CD8-positive, alpha-beta memory T cell (primary cell): ENCODE results near the gene ZNRF1. TPM values are rescaled to one million over a fixed set of nuclear protein-coding genes. Genes with fewer than 3 reads are reported as not detected.
A peak's percentile ranks its signal among the peaks of the same experiment; 100 is the strongest.

Source experiments
- CTCF ChIA-PET: fragments of 350-600 bp; sonication (Branson Sonifier 250); formaldehyde crosslinking; loops from one replicate; lab custom pipeline; 2021; ENCODE audit warnings: antibody characterized with exemption; lab: Charles Lee
- POLR2A ChIA-PET: fragments of 350-600 bp; sonication (Branson Sonifier 250); formaldehyde crosslinking; loops from one replicate; lab custom pipeline; 2021; ENCODE audit warnings: antibody characterized with exemption; lab: Charles Lee
- DNase-seq, 5 donors: peaks; one replicate each; pipeline versions ENCODE4 v3.0.0 to v3.0.0-alpha.2; 2020 to 2022; ENCODE audit warnings: mixed read lengths in 1 of 5
- H3K27ac ChIP-seq: one replicate; pipeline ENCODE4 v1.7.0; 2013; ENCODE audit warnings: low read depth, mild to moderate bottlenecking, low read length, moderate library complexity
- H3K27me3 ChIP-seq: 2 replicates; pipeline ENCODE4 v1.7.0; 2013; ENCODE audit warnings: low read length, mild to moderate bottlenecking; ENCODE audit not compliant: insufficient read depth, poor library complexity, severe bottlenecking
- H3K36me3 ChIP-seq: 2 replicates; pipeline ENCODE4 v1.7.0; 2013; ENCODE audit warnings: mild to moderate bottlenecking, low read length, moderate library complexity; ENCODE audit not compliant: insufficient read depth
- H3K4me1 ChIP-seq: 2 replicates; pipeline ENCODE4 v1.7.0; 2013; ENCODE audit warnings: mild to moderate bottlenecking, low read length, moderate library complexity; ENCODE audit not compliant: insufficient read depth
- H3K4me3 ChIP-seq: 2 replicates; pipeline ENCODE4 v1.7.0; 2013; ENCODE audit warnings: mild to moderate bottlenecking, low read length
- H3K9me3 ChIP-seq: 2 replicates; pipeline ENCODE4 v1.7.0; 2013; ENCODE audit warnings: mild to moderate bottlenecking, low read length
- H3K27ac Mint-ChIP-seq, 8 donors: one replicate each; pipeline ENCODE4 v1.8.0; 2020 to 2021; ENCODE audit warnings: mixed read lengths in 8 of 8, mild to moderate bottlenecking in 6 of 8, inconsistent platforms in 3 of 8, moderate library complexity in 3 of 8
- H3K27me3 Mint-ChIP-seq, 2 donors: one replicate each; pipeline ENCODE4 v1.8.0; 2020 to 2021; ENCODE audit warnings: mixed read lengths in 2 of 2, mild to moderate bottlenecking in 1 of 2, moderate library complexity in 1 of 2
- H3K36me3 Mint-ChIP-seq, 3 donors: one replicate each; pipeline ENCODE4 v1.8.0; 2020 to 2021; ENCODE audit warnings: mixed read lengths in 3 of 3, inconsistent platforms in 1 of 3, mild to moderate bottlenecking in 1 of 3
- H3K4me1 Mint-ChIP-seq, 3 donors: one replicate each; pipeline ENCODE4 v1.8.0; 2020 to 2021; ENCODE audit warnings: mixed read lengths in 3 of 3, inconsistent platforms in 1 of 3, mild to moderate bottlenecking in 1 of 3
- H3K4me3 Mint-ChIP-seq, 7 donors: one replicate each; pipeline ENCODE4 v1.8.0; 2020 to 2021; ENCODE audit warnings: mixed read lengths in 7 of 7, mild to moderate bottlenecking in 6 of 7, moderate library complexity in 4 of 7, inconsistent platforms in 2 of 7
- H3K9me3 Mint-ChIP-seq, 5 donors: one replicate each; pipeline ENCODE4 v1.8.0; 2020 to 2022; ENCODE audit warnings: mixed read lengths in 5 of 5, mild to moderate bottlenecking in 3 of 5, moderate library complexity in 2 of 5, inconsistent platforms in 1 of 5
- polyA plus RNA-seq: library from polyadenylated mRNA; unstranded; fragments of 300-500 nt; fragmentation: Illumina TruSeq; gene quantifications from one replicate; pipeline ENCODE4 v1.2.3, GENCODE V29; 2021
- total RNA-seq, 2 experiments: library from RNA; stranded (reverse); gene quantifications; one replicate each; pipeline ENCODE4 v1.2.3, GENCODE V29; 2021

The ZNRF1 gene
- 10 to 100 TPM; 10.8 to 14.1 TPM for total RNA-seq
- polyA plus RNA-seq = 2.2 TPM

- H3K27me3 ChIP-seq = no peaks in the 10 kb centered on the region
- Mint-ChIP-seq H3K27me3 (peaks cover 6 to 7% of the 10 kb centered on the region in 2 donors), H3K4me3 (peak within 1 kb of the TSS; percentile 87 to 94 (median 89)), H3K27ac (peak within 1 kb of the TSS; percentile 59 to 91 (median 85)), H3K4me1 (peaks cover 14 to 19% (median 17%) of the 10 kb centered on the region in 3 donors), H3K9me3 (no peaks in the 10 kb centered on the region), H3K36me3 (peaks cover 0 to 5% (median 2%) of the 10 kb centered on the region in 3 donors)
- ChIA-PET CTCF (interaction anchor here (0.8 to 2.5 kb wide), 19 partner anchors 8 to 149 kb away, joined by 3 to 31 read pairs (median 6); partner anchors contain the start of genes LDHD, WDR59 and ZFP1), POLR2A (interaction anchor here (0.8 to 2.3 kb wide), 3 partner anchors 14 to 113 kb away, joined by 3 to 11 read pairs (median 9); partner anchors contain the start of gene WDR59)
- H3K4me1 ChIP-seq = peaks cover 15% of the 10 kb centered on the region
- H3K9me3 ChIP-seq = no peaks in the 10 kb centered on the region
- peak; percentile 66 to 82 (median 71) for DNase-seq
- no peak within 1 kb of the TSS for H3K27ac ChIP-seq
- peak within 1 kb of the TSS; percentile 28 for H3K4me3 ChIP-seq
- no peaks in the 10 kb centered on the region for H3K36me3 ChIP-seq
Measured at GRCh38 chr16:74998481-74999218, at the start of gene ZNRF1. ZNRF1 (plus strand) TSS chr16:74999024; CDS start chr16:74999672, 648 bp downstream.

GRCh38 chr16:74949309-74949708, 49.5 kb upstream of the ZNRF1 start:
- no peak for DNase-seq
- Histone ChIP-seq H3K36me3 (peaks cover 13% of the 10 kb centered on the region), H3K27ac (no peak overlapping the region), H3K9me3 (no peaks in the 10 kb centered on the region), H3K27me3 (no peaks in the 10 kb centered on the region), H3K4me1 (no peaks in the 10 kb centered on the region), H3K4me3 (no peak overlapping the region)
- ChIA-PET POLR2A (no interaction called here), CTCF (no interaction called here)
- Mint-ChIP-seq H3K4me1 (peaks cover 0 to 5% (median 0%) of the 10 kb centered on the region in 3 donors), H3K36me3 (peaks cover 0 to 79% (median 32%) of the 10 kb centered on the region in 3 donors), H3K4me3 (no peak overlapping the region), H3K27ac (peak overlapping the region in 3 of 8 donors; percentile 34 to 76 (median 40)), H3K9me3 (no peaks in the 10 kb centered on the region), H3K27me3 (peaks cover 0 to 2% of the 10 kb centered on the region in 2 donors)

- no peaks in the 10 kb centered on the region for H3K9me3 ChIP-seq
- no peak overlapping the region for H3K4me3 Mint-ChIP-seq
- no peak for DNase-seq
- peaks cover 6 to 81% (median 34%) of the 10 kb centered on the region in 3 donors for H3K36me3 Mint-ChIP-seq
- H3K27me3 Mint-ChIP-seq = peaks cover 0 to 2% of the 10 kb centered on the region in 2 donors
- H3K4me1 Mint-ChIP-seq = peaks cover 0 to 5% (median 0%) of the 10 kb centered on the region in 3 donors
- peaks cover 22% of the 10 kb centered on the region for H3K36me3 ChIP-seq
- no peaks in the 10 kb centered on the region for H3K9me3 Mint-ChIP-seq
- ChIA-PET CTCF (no interaction called here), POLR2A (no interaction called here)
- no peak overlapping the region for H3K27ac ChIP-seq
- H3K27me3 ChIP-seq = no peaks in the 10 kb centered on the region
- H3K27ac Mint-ChIP-seq = peak overlapping the region in 1 of 8 donors; percentile 57
- H3K4me1 ChIP-seq = no peaks in the 10 kb centered on the region
- no peak overlapping the region for H3K4me3 ChIP-seq
Measured at GRCh38 chr16:74950511-74950910, 48.3 kb upstream of the ZNRF1 start.

- DNase-seq = no peak
- Histone ChIP-seq H3K4me3 (no peak overlapping the region), H3K27ac (no peak overlapping the region), H3K4me1 (no peaks in the 10 kb centered on the region), H3K27me3 (no peaks in the 10 kb centered on the region), H3K9me3 (no peaks in the 10 kb centered on the region), H3K36me3 (peaks cover 29% of the 10 kb centered on the region)
- no peak overlapping the region for H3K4me3 Mint-ChIP-seq
- H3K27ac Mint-ChIP-seq = no peak overlapping the region
- H3K4me1 Mint-ChIP-seq = peaks cover 0 to 5% (median 0%) of the 10 kb centered on the region in 3 donors
- ChIA-PET POLR2A (no interaction called here), CTCF (no interaction called here)
- peaks cover 0 to 2% of the 10 kb centered on the region in 2 donors for H3K27me3 Mint-ChIP-seq
- no peaks in the 10 kb centered on the region for H3K9me3 Mint-ChIP-seq
- peaks cover 6 to 84% (median 36%) of the 10 kb centered on the region in 3 donors for H3K36me3 Mint-ChIP-seq
Measured at GRCh38 chr16:74951206-74951605, 47.6 kb upstream of the ZNRF1 start.

- H3K4me3 Mint-ChIP-seq = no peak overlapping the region
- ChIA-PET POLR2A (no interaction called here), CTCF (no interaction called here)
- H3K4me1 ChIP-seq = no peaks in the 10 kb centered on the region
- peaks cover 6 to 84% (median 37%) of the 10 kb centered on the region in 3 donors for H3K36me3 Mint-ChIP-seq
- no peaks in the 10 kb centered on the region for H3K9me3 Mint-ChIP-seq
- H3K27me3 ChIP-seq = no peaks in the 10 kb centered on the region
- peak overlapping the region in 3 of 8 donors; percentile 5 to 36 (median 14) for H3K27ac Mint-ChIP-seq
- peaks cover 0 to 5% (median 0%) of the 10 kb centered on the region in 3 donors for H3K4me1 Mint-ChIP-seq
- H3K27me3 Mint-ChIP-seq = peaks cover 0 to 2% of the 10 kb centered on the region in 2 donors
- no peak overlapping the region for H3K27ac ChIP-seq
- peaks cover 33% of the 10 kb centered on the region for H3K36me3 ChIP-seq
- H3K4me3 ChIP-seq = no peak overlapping the region
- no peaks in the 10 kb centered on the region for H3K9me3 ChIP-seq
- DNase-seq = no peak
Measured at GRCh38 chr16:74951681-74952080, 47.1 kb upstream of the ZNRF1 start.

GRCh38 chr16:74954763-74955162, 44.1 kb upstream of the ZNRF1 start:
- Mint-ChIP-seq H3K4me3 (no peak overlapping the region), H3K27ac (peak overlapping the region in 3 of 8 donors; percentile 42 to 87 (median 77)), H3K9me3 (no peaks in the 10 kb centered on the region), H3K4me1 (peaks cover 0 to 6% (median 2%) of the 10 kb centered on the region in 3 donors), H3K36me3 (peaks cover 6 to 80% (median 32%) of the 10 kb centered on the region in 3 donors), H3K27me3 (peaks cover 0 to 2% of the 10 kb centered on the region in 2 donors)
- ChIA-PET POLR2A (no interaction called here), CTCF (no interaction called here)
- H3K4me1 ChIP-seq = no peaks in the 10 kb centered on the region
- H3K36me3 ChIP-seq = peaks cover 30% of the 10 kb centered on the region
- H3K4me3 ChIP-seq = no peak overlapping the region
- H3K27ac ChIP-seq = no peak overlapping the region
- H3K27me3 ChIP-seq = no peaks in the 10 kb centered on the region
- H3K9me3 ChIP-seq = no peaks in the 10 kb centered on the region
- no peak for DNase-seq

GRCh38 chr16:74973304-74973703, 25.5 kb upstream of the ZNRF1 start:
- no peak for DNase-seq
- H3K27ac Mint-ChIP-seq = no peak overlapping the region
- Histone ChIP-seq H3K27ac (no peak overlapping the region), H3K36me3 (no peaks in the 10 kb centered on the region), H3K9me3 (no peaks in the 10 kb centered on the region), H3K27me3 (no peaks in the 10 kb centered on the region), H3K4me3 (no peak overlapping the region), H3K4me1 (no peaks in the 10 kb centered on the region)
- H3K9me3 Mint-ChIP-seq = no peaks in the 10 kb centered on the region
- POLR2A ChIA-PET = no interaction called here
- peaks cover 6 to 11% (median 7%) of the 10 kb centered on the region in 3 donors for H3K4me1 Mint-ChIP-seq
- H3K27me3 Mint-ChIP-seq = no peaks in the 10 kb centered on the region
- peaks cover 0 to 26% (median 2%) of the 10 kb centered on the region in 3 donors for H3K36me3 Mint-ChIP-seq
- no peak overlapping the region for H3K4me3 Mint-ChIP-seq
- CTCF ChIA-PET = interaction anchor here (0.8 kb wide), 1 partner anchor 138 kb away, joined by 3 read pairs; no protein-coding TSS in a partner anchor

- Histone ChIP-seq H3K4me3 (no peak overlapping the region), H3K27me3 (no peaks in the 10 kb centered on the region), H3K9me3 (no peaks in the 10 kb centered on the region), H3K27ac (no peak overlapping the region), H3K36me3 (no peaks in the 10 kb centered on the region), H3K4me1 (no peaks in the 10 kb centered on the region)
- H3K27me3 Mint-ChIP-seq = no peaks in the 10 kb centered on the region
- DNase-seq = no peak
- ChIA-PET POLR2A (no interaction called here), CTCF (no interaction called here)
- no peak overlapping the region for H3K4me3 Mint-ChIP-seq
- H3K27ac Mint-ChIP-seq = no peak overlapping the region
- peaks cover 0 to 33% (median 3%) of the 10 kb centered on the region in 3 donors for H3K36me3 Mint-ChIP-seq
- H3K9me3 Mint-ChIP-seq = no peaks in the 10 kb centered on the region
- peaks cover 0 to 8% (median 7%) of the 10 kb centered on the region in 3 donors for H3K4me1 Mint-ChIP-seq
Measured at GRCh38 chr16:74975591-74975990, 23.2 kb upstream of the ZNRF1 start.
